Fibroblast of lung (primary cell): ENCODE results near the gene TMEM258.

Source experiments
- CTCF ChIP-seq, 2 donors: IDR thresholded peaks in 1 of 2; conservative IDR thresholded peaks in 1 of 2; 1 replicate in 1 of 2; 2 replicates in 1 of 2; pipeline ENCODE4 v1.5.1; 2011 to 2012; ENCODE audit warnings: low read length in 2 of 2, control low read depth in 1 of 2, inconsistent platforms in 1 of 2, low read depth in 1 of 2, mild to moderate bottlenecking in 1 of 2
- EZH2 ChIP-seq: IDR thresholded peaks from 2 replicates; pipeline ENCODE4 v1.5.1; 2012; ENCODE audit warnings: low read length, control low read depth, mild to moderate bottlenecking; ENCODE audit errors: missing control alignments

- TF ChIP-seq CTCF (conservative IDR thresholded peaks at IDR 0.05 in 1 of 2, IDR thresholded peaks at IDR 0.05 in 1 of 2; ENCODE audit: low read depth in 1 of 2, low read length in 2 of 2) (peak; percentile 74 to 86), EZH2 (no peak)
Observed at GRCh38 chr11:61776561-61777075, 15.8 kb downstream of the TMEM258 start.
